Measurements from ENCODE around the gene RASSF8.

RASSF8 gene

GRCh38 chr12:25957793-25958427 is 572 bp upstream of the RASSF8 start:
- peak overlapping the region; percentile 89 to 94 (median 93) for H3K4me3 Mint-ChIP-seq
- no peaks in the 10 kb centered on the region for H3K27me3 Mint-ChIP-seq (ENCODE audit: low read depth)
- TF ChIP-seq, protein P1, sequence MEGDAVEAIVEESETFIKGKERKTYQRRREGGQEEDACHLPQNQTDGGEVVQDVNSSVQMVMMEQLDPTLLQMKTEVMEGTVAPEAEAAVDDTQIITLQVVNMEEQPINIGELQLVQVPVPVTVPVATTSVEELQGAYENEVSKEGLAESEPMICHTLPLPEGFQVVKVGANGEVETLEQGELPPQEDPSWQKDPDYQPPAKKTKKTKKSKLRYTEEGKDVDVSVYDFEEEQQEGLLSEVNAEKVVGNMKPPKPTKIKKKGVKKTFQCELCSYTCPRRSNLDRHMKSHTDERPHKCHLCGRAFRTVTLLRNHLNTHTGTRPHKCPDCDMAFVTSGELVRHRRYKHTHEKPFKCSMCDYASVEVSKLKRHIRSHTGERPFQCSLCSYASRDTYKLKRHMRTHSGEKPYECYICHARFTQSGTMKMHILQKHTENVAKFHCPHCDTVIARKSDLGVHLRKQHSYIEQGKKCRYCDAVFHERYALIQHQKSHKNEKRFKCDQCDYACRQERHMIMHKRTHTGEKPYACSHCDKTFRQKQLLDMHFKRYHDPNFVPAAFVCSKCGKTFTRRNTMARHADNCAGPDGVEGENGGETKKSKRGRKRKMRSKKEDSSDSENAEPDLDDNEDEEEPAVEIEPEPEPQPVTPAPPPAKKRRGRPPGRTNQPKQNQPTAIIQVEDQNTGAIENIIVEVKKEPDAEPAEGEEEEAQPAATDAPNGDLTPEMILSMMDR (IDR thresholded peaks at IDR 0.05; ENCODE audit: unreplicated experiment in 3 of 3) = no peak
- no peaks in the 10 kb centered on the region for H3K9me3 Mint-ChIP-seq
- H3K36me3 Mint-ChIP-seq (ENCODE audit: low read depth) = peaks cover 28% of the 10 kb centered on the region
- peak overlapping the region; percentile 97 to 99 (median 99) for H3K27ac Mint-ChIP-seq
- H3K4me1 Mint-ChIP-seq = peaks cover 30% of the 10 kb centered on the region

- TF ChIP-seq, protein P1 (IDR thresholded peaks at IDR 0.05; ENCODE audit: unreplicated experiment in 3 of 3) = no peak
- Mint-ChIP-seq H3K27me3 (ENCODE audit: low read depth) (no peaks in the 10 kb centered on the region), H3K27ac (peak overlapping the region; percentile 97 to 99 (median 98)), H3K4me1 (peaks cover 41% of the 10 kb centered on the region), H3K9me3 (no peaks in the 10 kb centered on the region), H3K36me3 (ENCODE audit: low read depth) (peaks cover 28% of the 10 kb centered on the region), H3K4me3 (peak overlapping the region; percentile 97 to 99 (median 97))
Measured at GRCh38 chr12:25959071-25959961, 834 bp downstream of the RASSF8 start.

GRCh38 chr12:25960143-25960542 is 1.7 kb downstream of the RASSF8 start:
- TF ChIP-seq, protein P1 (IDR thresholded peaks at IDR 0.05; ENCODE audit: unreplicated experiment in 3 of 3) = no peak
- H3K4me1 Mint-ChIP-seq = peaks cover 41% of the 10 kb centered on the region
- H3K9me3 Mint-ChIP-seq = no peaks in the 10 kb centered on the region
- H3K4me3 Mint-ChIP-seq = peak overlapping the region; percentile 97 to 99 (median 97)
- no peaks in the 10 kb centered on the region for H3K27me3 Mint-ChIP-seq (ENCODE audit: low read depth)
- peak overlapping the region; percentile 97 to 99 (median 98) for H3K27ac Mint-ChIP-seq
- H3K36me3 Mint-ChIP-seq (ENCODE audit: low read depth) = peaks cover 20% of the 10 kb centered on the region

DNA sequence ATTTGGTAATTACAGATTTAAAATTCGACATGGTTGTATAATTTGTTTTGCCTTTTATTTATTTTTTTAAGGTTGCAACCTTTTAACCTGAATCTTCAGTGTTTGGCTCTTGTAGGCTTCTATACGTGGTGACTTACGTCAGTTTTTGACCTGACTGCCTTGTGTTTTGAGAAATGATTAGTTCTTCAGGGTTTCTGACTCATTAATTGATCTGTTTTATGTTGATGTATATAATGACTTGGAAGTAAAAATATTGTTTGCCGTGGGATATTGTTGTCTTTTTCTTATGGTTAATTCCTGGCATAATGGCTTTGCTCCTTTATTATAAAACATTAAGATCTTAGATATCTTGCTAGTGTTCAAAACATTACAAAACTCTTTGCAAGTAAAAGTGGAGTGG is 2.5 kb downstream of the RASSF8 start:
- Mint-ChIP-seq H3K9me3 (no peaks in the 10 kb centered on the region), H3K4me3 (peak overlapping the region; percentile 97 to 99 (median 97)), H3K27ac (peak overlapping the region; percentile 97 to 99 (median 98)), H3K27me3 (ENCODE audit: low read depth) (no peaks in the 10 kb centered on the region), H3K36me3 (ENCODE audit: low read depth) (peaks cover 17% of the 10 kb centered on the region), H3K4me1 (peaks cover 41% of the 10 kb centered on the region)
- TF ChIP-seq, protein P1 (IDR thresholded peaks at IDR 0.05; ENCODE audit: unreplicated experiment in 3 of 3) = no peak

DNA sequence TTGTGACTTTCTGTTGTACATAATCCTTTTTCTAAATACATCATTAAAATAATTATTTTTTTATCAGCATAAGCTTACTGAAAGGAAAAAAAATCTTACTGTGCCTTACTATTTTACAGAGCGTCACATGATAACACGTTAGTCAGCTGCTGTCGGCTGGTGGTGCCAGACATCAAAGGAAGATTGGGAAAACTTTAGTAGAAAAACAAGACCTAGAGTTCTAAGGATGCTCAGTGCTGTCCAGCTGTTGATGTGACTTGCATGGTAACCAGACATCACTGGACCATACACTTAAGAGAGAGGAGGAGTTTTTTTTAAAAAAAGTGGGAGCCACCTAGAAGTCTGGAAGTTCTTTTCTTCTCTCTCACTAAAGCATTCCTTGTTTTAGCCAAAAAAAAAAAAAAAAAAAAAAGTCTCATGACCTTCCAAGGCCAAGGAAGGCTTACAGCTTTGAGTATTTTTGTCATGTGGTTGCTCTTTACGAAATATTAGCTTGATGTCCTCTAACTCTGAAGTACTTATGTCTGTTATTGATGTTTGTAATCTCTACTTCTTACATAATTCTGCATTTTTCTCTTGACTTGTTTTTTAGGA is 4.5 kb downstream of the RASSF8 start:
- Mint-ChIP-seq H3K36me3 (ENCODE audit: low read depth) (peaks cover 14% of the 10 kb centered on the region), H3K4me1 (peaks cover 37% of the 10 kb centered on the region), H3K4me3 (peak overlapping the region in 1 of 3 experiments; percentile 61), H3K9me3 (no peaks in the 10 kb centered on the region), H3K27me3 (ENCODE audit: low read depth) (no peaks in the 10 kb centered on the region), H3K27ac (peak overlapping the region in 2 of 3 experiments; percentile 35 to 39)
- TF ChIP-seq, protein P1 (IDR thresholded peaks at IDR 0.05; ENCODE audit: unreplicated experiment in 3 of 3) = no peak

Data from nephron (organoid).